ENCODE measurements around the gene TMBIM1. TPM values are rescaled to one million over a fixed set of nuclear protein-coding genes. Genes with fewer than 3 reads are reported as not detected.

TMBIM1 gene
- total RNA-seq, 5 donors from 2014 or later (not counting 1 experiment from before 2014, with no cell fraction given), result 78.8 to 166 (median 144) TPM

GRCh38 chr2:218262631-218263586, 29.4 kb downstream of the TMBIM1 start:
- CTCF ChIA-PET, result no interaction called here

GRCh38 chr2:218262237-218262600, 30.1 kb downstream of the TMBIM1 start:
- peaks cover 19 to 37% (median 24%) of the 10 kb centered on the region in 3 donors for H3K4me1 Mint-ChIP-seq
- Histone ChIP-seq H3K4me1 (ENCODE audit: control insufficient read depth in 1 of 2, extremely low read depth in 1 of 2, insufficient read depth in 2 of 2, low read length in 2 of 2) (peaks cover 2 to 41% of the 10 kb centered on the region in 2 experiments), H3K27ac (ENCODE audit: low read length) (no peak overlapping the region), H3K27me3 (replicated peaks in 1 of 2; ENCODE audit: control insufficient read depth in 2 of 2, extremely low read depth in 1 of 2, insufficient read depth in 2 of 2, low read length in 1 of 2) (no peaks in the 10 kb centered on the region), H3K36me3 (ENCODE audit: control insufficient read depth in 2 of 2, extremely low read depth in 1 of 2, insufficient read depth in 1 of 2, low read length in 1 of 2) (peaks cover 18 to 39% of the 10 kb centered on the region in 2 donors), H3K9me3 (no peaks in the 10 kb centered on the region), H3K4me3 (ENCODE audit: control insufficient read depth in 1 of 2, extremely low read depth in 1 of 2, low read length in 1 of 2) (no peak overlapping the region)
- no peak overlapping the region for H3K4me3 Mint-ChIP-seq
- H3K27ac Mint-ChIP-seq, result no peak overlapping the region
- DNase-seq (no peak), ATAC-seq (replicated peaks in 1 of 4) (no peak)
- H3K27me3 Mint-ChIP-seq, result no peaks in the 10 kb centered on the region
- peaks cover 23% of the 10 kb centered on the region for H3K36me3 Mint-ChIP-seq
- ChIA-PET CTCF (no interaction called here), POLR2A (interaction anchor here in 1 of 2 donors (0.6 kb wide), 1 partner anchor 409 kb away, joined by 3 read pairs; no protein-coding TSS in a partner anchor)
- WGBS (ENCODE audit: insufficient coverage), result 95% methylated on average over 4 of the region's 6 CpGs
- H3K9me3 Mint-ChIP-seq, result no peaks in the 10 kb centered on the region

More at GRCh38 chr2:218262631-218263586, 29.4 kb downstream of the TMBIM1 start:
- H3K36me3 ChIP-seq (ENCODE audit: control insufficient read depth in 2 of 2, extremely low read depth in 1 of 2, insufficient read depth in 1 of 2, low read length in 1 of 2), result peaks cover 18 to 43% of the 10 kb centered on the region in 2 donors
- DNase-seq, result no peak
- H3K9me3 ChIP-seq, result no peaks in the 10 kb centered on the region
- H3K4me1 ChIP-seq (ENCODE audit: control insufficient read depth in 1 of 2, extremely low read depth in 1 of 2, insufficient read depth in 2 of 2, low read length in 2 of 2), result peaks cover 0 to 39% of the 10 kb centered on the region in 2 experiments
- POLR2A ChIA-PET, result interaction anchor here in 1 of 2 donors (0.6 kb wide), 1 partner anchor 408 kb away, joined by 3 read pairs; no protein-coding TSS in a partner anchor
- no peak for ATAC-seq (replicated peaks in 1 of 4)
- WGBS (ENCODE audit: insufficient coverage), result 95% methylated on average over 35 of the region's 39 CpGs
- Mint-ChIP-seq H3K27me3 (no peaks in the 10 kb centered on the region), H3K27ac (no peak overlapping the region), H3K9me3 (no peaks in the 10 kb centered on the region), H3K36me3 (peaks cover 28% of the 10 kb centered on the region), H3K4me1 (peaks cover 18 to 36% (median 22%) of the 10 kb centered on the region in 3 donors), H3K4me3 (no peak overlapping the region)
- no peak overlapping the region for H3K4me3 ChIP-seq (ENCODE audit: control insufficient read depth in 1 of 2, extremely low read depth in 1 of 2, low read length in 1 of 2)
- no peak overlapping the region for H3K27ac ChIP-seq (ENCODE audit: low read length)
- H3K27me3 ChIP-seq (replicated peaks in 1 of 2; ENCODE audit: control insufficient read depth in 2 of 2, extremely low read depth in 1 of 2, insufficient read depth in 2 of 2, low read length in 1 of 2), result no peaks in the 10 kb centered on the region

- Histone ChIP-seq H3K27ac (ENCODE audit: low read length) (no peak overlapping the region), H3K27me3 (replicated peaks in 1 of 2; ENCODE audit: control insufficient read depth in 2 of 2, extremely low read depth in 1 of 2, insufficient read depth in 2 of 2, low read length in 1 of 2) (no peaks in the 10 kb centered on the region), H3K4me1 (ENCODE audit: control insufficient read depth in 1 of 2, extremely low read depth in 1 of 2, insufficient read depth in 2 of 2, low read length in 2 of 2) (peaks cover 2 to 45% of the 10 kb centered on the region in 2 experiments), H3K36me3 (ENCODE audit: control insufficient read depth in 2 of 2, extremely low read depth in 1 of 2, insufficient read depth in 1 of 2, low read length in 1 of 2) (peaks cover 18 to 36% of the 10 kb centered on the region in 2 donors), H3K4me3 (ENCODE audit: control insufficient read depth in 1 of 2, extremely low read depth in 1 of 2, low read length in 1 of 2) (no peak overlapping the region), H3K9me3 (no peaks in the 10 kb centered on the region)
- H3K27ac Mint-ChIP-seq, result peak overlapping the region; percentile 23 to 24
- 100% methylated on average over 4 of the region's 8 CpGs for WGBS (ENCODE audit: insufficient coverage)
- H3K9me3 Mint-ChIP-seq, result no peaks in the 10 kb centered on the region
- no peaks in the 10 kb centered on the region for H3K27me3 Mint-ChIP-seq
- no peak for DNase-seq
- H3K36me3 Mint-ChIP-seq, result peaks cover 18% of the 10 kb centered on the region
- POLR2A ChIA-PET, result interaction anchor here in 1 of 2 donors (0.6 kb wide), 1 partner anchor 410 kb away, joined by 3 read pairs; no protein-coding TSS in a partner anchor
- peaks cover 19 to 39% (median 20%) of the 10 kb centered on the region in 3 donors for H3K4me1 Mint-ChIP-seq
- ATAC-seq (replicated peaks in 1 of 4), result no peak
- CTCF ChIA-PET, result interaction anchor here in 1 of 2 donors (0.5 kb wide), 1 partner anchor 37 kb away, joined by 3 read pairs; no protein-coding TSS in a partner anchor
- H3K4me3 Mint-ChIP-seq, result no peak overlapping the region
These were observed 30.7 kb downstream of the TMBIM1 start for GRCh38 chr2:218261423-218262236.

DNA sequence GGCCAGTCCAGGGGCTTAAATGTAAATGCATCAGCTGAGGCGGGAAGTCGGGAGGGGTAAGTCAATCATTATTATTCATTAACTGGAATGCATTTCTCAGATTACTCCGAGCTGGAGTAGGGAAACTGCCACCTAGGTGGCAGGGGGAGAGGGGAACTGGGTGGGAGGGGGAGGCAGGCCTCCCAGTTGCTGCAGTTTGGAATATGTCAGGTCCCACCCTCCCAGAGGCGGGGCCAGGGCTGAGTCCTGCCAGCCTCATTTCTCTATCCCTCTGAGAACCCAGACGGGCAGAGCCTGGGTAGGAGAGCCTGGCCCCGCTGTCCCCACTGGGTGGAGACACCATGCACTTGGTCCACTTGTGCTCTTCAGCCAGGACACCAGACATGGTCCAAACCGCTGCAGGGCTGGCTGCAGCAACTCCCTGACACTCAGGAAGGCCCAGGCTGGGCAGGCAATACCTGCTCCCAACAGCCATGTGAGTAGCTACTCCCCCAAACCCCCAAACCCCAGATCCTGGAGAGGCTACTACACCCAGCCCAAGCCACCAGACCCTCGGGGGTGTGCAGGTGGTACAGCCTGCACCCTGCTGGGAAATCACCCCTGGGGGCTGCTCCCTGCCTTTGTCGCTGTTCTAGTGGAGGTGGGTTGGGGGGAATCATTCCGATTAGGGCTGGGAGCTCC, 31.4 kb downstream of the TMBIM1 start, which contains the start of gene GPBAR1:
TSS of gene GPBAR1 (plus strand) at position 274 of the 681 bp plus-strand sequence. CDS start 1,710 bp downstream, outside the sequence.
- H3K4me3 ChIP-seq (ENCODE audit: control insufficient read depth in 1 of 2, extremely low read depth in 1 of 2, low read length in 1 of 2), result no peak within 1 kb of the TSS
- H3K4me1 ChIP-seq (ENCODE audit: control insufficient read depth in 1 of 2, extremely low read depth in 1 of 2, insufficient read depth in 2 of 2, low read length in 2 of 2), result peaks cover 2 to 46% of the 10 kb centered on the region in 2 experiments
- H3K27ac ChIP-seq (ENCODE audit: low read length), result no peak within 1 kb of the TSS
- H3K27me3 ChIP-seq (replicated peaks in 1 of 2; ENCODE audit: control insufficient read depth in 2 of 2, extremely low read depth in 1 of 2, insufficient read depth in 2 of 2, low read length in 1 of 2), result no peaks in the 10 kb centered on the region
- H3K36me3 ChIP-seq (ENCODE audit: control insufficient read depth in 2 of 2, extremely low read depth in 1 of 2, insufficient read depth in 1 of 2, low read length in 1 of 2), result peaks cover 18 to 31% of the 10 kb centered on the region in 2 donors
- H3K9me3 ChIP-seq, result no peaks in the 10 kb centered on the region
- Mint-ChIP-seq H3K9me3 (no peaks in the 10 kb centered on the region), H3K36me3 (peaks cover 12% of the 10 kb centered on the region), H3K4me3 (no peak within 1 kb of the TSS), H3K4me1 (peaks cover 19 to 37% (median 19%) of the 10 kb centered on the region in 3 donors), H3K27ac (peak within 1 kb of the TSS; percentile 52 to 53), H3K27me3 (no peaks in the 10 kb centered on the region)
- CTCF ChIA-PET, result interaction anchor here (0.5 to 0.6 kb wide), 2 partner anchors 15 to 36 kb away, joined by 3 read pairs; no protein-coding TSS in a partner anchor
- ATAC-seq (replicated peaks in 1 of 4) (no peak), DNase-seq (no peak)
- POLR2A ChIA-PET, result interaction anchor here in 1 of 2 donors (0.6 kb wide), 1 partner anchor 61 kb away, joined by 5 read pairs; no protein-coding TSS in a partner anchor
- 95% methylated on average over 6 of the region's 10 CpGs for WGBS (ENCODE audit: insufficient coverage)

DNA sequence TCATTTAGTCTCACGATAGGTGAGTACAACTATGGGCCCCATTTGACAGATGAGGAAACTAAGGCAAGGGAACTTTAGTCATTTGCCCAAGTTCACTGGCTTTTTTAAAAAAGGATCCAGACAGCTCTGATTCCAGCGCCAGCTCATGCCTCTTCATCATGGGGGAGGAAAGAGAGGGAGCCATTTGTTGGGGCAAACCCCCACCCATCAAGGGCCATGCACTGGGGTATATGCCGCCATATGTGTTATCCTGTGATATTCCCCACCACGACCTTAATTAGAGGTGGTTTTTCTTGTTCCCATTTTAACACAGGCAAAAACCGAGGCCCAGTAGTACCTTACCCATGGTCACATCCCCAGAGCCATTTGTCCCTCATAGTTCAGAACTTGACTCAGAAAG, 32.1 kb downstream of the TMBIM1 start:
- peaks cover 10% of the 10 kb centered on the region for H3K36me3 Mint-ChIP-seq
- H3K4me3 ChIP-seq (ENCODE audit: control insufficient read depth in 1 of 2, extremely low read depth in 1 of 2, low read length in 1 of 2), result no peak overlapping the region
- peak overlapping the region; percentile 52 to 53 for H3K27ac Mint-ChIP-seq
- no peak overlapping the region for H3K4me3 Mint-ChIP-seq
- H3K9me3 ChIP-seq, result no peaks in the 10 kb centered on the region
- ATAC-seq (replicated peaks in 1 of 4), result no peak
- H3K27me3 Mint-ChIP-seq, result no peaks in the 10 kb centered on the region
- WGBS (ENCODE audit: insufficient coverage), result 100% methylated on average over 2 of the region's 5 CpGs
- DNase-seq, result no peak
- H3K36me3 ChIP-seq (ENCODE audit: control insufficient read depth in 2 of 2, extremely low read depth in 1 of 2, insufficient read depth in 1 of 2, low read length in 1 of 2), result peaks cover 18 to 31% of the 10 kb centered on the region in 2 donors
- POLR2A ChIA-PET, result no interaction called here
- H3K4me1 ChIP-seq (ENCODE audit: control insufficient read depth in 1 of 2, extremely low read depth in 1 of 2, insufficient read depth in 2 of 2, low read length in 2 of 2), result peaks cover 2 to 43% of the 10 kb centered on the region in 2 experiments
- peaks cover 15 to 37% (median 19%) of the 10 kb centered on the region in 3 donors for H3K4me1 Mint-ChIP-seq
- no peaks in the 10 kb centered on the region for H3K9me3 Mint-ChIP-seq
- CTCF ChIA-PET, result interaction anchor here in 1 of 2 donors (0.6 to 1.4 kb wide), 2 partner anchors 10 to 15 kb away, joined by 3 to 4 read pairs; partner anchors contain the start of genes AAMP and PNKD
- no peaks in the 10 kb centered on the region for H3K27me3 ChIP-seq (replicated peaks in 1 of 2; ENCODE audit: control insufficient read depth in 2 of 2, extremely low read depth in 1 of 2, insufficient read depth in 2 of 2, low read length in 1 of 2)
- no peak overlapping the region for H3K27ac ChIP-seq (ENCODE audit: low read length)
